ENCODE results near the gene BAX.

GRCh38 chr19:48989701-48990291 lies 35.1 kb downstream of the BAX start:
- TF ChIP-seq CTCF (conservative IDR thresholded peaks at IDR 0.05) (no peak), ZFX (IDR thresholded peaks at IDR 0.05) (no peak)

Measured in C4-2B (cell line).